HCT116 (cell line): ENCODE measurements around the gene MBD6. TPM values are rescaled to one million over a fixed set of nuclear protein-coding genes. Genes with fewer than 3 reads are reported as not detected.

Source experiments
- ATAC-seq: fragments of 200-7000 bp; cut with Tn5 transposase; 2 replicates; pipeline ENCODE4 v1.9.1; 2020; ENCODE audit warnings: mild to moderate bottlenecking, moderate library complexity
- BruUV-seq: library from RNA; stranded (reverse); fragments of 400-500 nt; replicated peaks from 2 replicates; lab custom pipeline; 2021; lab: Mats Ljungman, UMichigan
- CTCF ChIA-PET: fragments of 300-600 bp; sonication (Branson Sonifier 250); formaldehyde crosslinking; loops from one replicate; lab custom pipeline; 2021; ENCODE audit warnings: antibody characterized with exemption; lab: Charles Lee
- POLR2A ChIA-PET: fragments of 300-600, 350-600 bp; sonication (Branson Sonifier 250); formaldehyde crosslinking; loops from one replicate; lab custom pipeline; 2021; ENCODE audit warnings: antibody characterized with exemption; lab: Charles Lee
- RAD21 ChIA-PET, 2 experiments: fragments of 300-600 bp; sonication (Branson Sonifier 250); formaldehyde crosslinking; loops; one replicate each; lab custom pipeline; 2023; ENCODE audit warnings: low total read pairs in 2 of 2; ENCODE audit not compliant: uncharacterized antibody in 2 of 2, unreplicated experiment in 2 of 2, low non-redundant PET in 1 of 2; lab: Charles Lee
- DNase-seq: peaks from one replicate; pipeline ENCODE4 v3.0.0-alpha.2; 2010; ENCODE audit warnings: low read depth, low spot score
- H2AFZ ChIP-seq: fragments of 200-600 bp; shearing (Covaris generic), sonication (generic); 2 replicates; pipeline ENCODE4 v1.6.1; 2017; ENCODE audit warnings: low read depth, mixed run types, mixed read lengths, antibody characterized with exemption, low read length; ENCODE audit not compliant: poor library complexity, severe bottlenecking
- H3K27ac ChIP-seq: 2 replicates; pipeline ENCODE4 v1.5.1; 2012; ENCODE audit warnings: low read depth, low read length
- H3K27me3 ChIP-seq: fragments of 200-600 bp; sonication (generic); 2 replicates; pipeline ENCODE4 v1.6.1; 2016; ENCODE audit warnings: mixed run types, low read length, mixed read lengths; ENCODE audit not compliant: insufficient read depth
- H3K36me3 ChIP-seq, 2 experiments: fragments of 200-500 bp in 1 of 2; fragments of 200-600 bp in 1 of 2; sonication (Bioruptor generic) in 1 of 2; sonication (generic) in 1 of 2; 2 replicates each; pipeline versions ENCODE4 v1.5.1 to v1.6.1; 2014 to 2016; ENCODE audit warnings: low read length in 2 of 2, inconsistent platforms in 1 of 2, mixed read lengths in 1 of 2, mixed run types in 1 of 2; ENCODE audit not compliant: insufficient read depth in 2 of 2, control insufficient read depth in 1 of 2
- H3K4me1 ChIP-seq, 2 experiments: fragments of 200-600 bp in 1 of 2; sonication (generic) in 1 of 2; 2 replicates each; pipeline versions ENCODE4 v1.5.1 to v1.6.1; 2012 to 2017; ENCODE audit warnings: low read length in 2 of 2, inconsistent platforms in 1 of 2, mild to moderate bottlenecking in 1 of 2, mixed read lengths in 1 of 2, mixed run types in 1 of 2, moderate library complexity in 1 of 2; ENCODE audit not compliant: insufficient read depth in 2 of 2, control insufficient read depth in 1 of 2
- H3K4me2 ChIP-seq: fragments of 200-600 bp; sonication (generic); 2 replicates; pipeline ENCODE4 v1.6.1; 2017; ENCODE audit warnings: mixed run types, low read length, mixed read lengths
- H3K4me3 ChIP-seq, 2 experiments: fragments of 200-600 bp in 1 of 2; sonication (generic) in 1 of 2; replicated peaks in 1 of 2; 2 replicates each; pipeline ENCODE4 v1.5.1; 2011 to 2016; ENCODE audit warnings: low read length in 2 of 2, control low read depth in 1 of 2, low read depth in 1 of 2, mild to moderate bottlenecking in 1 of 2, mixed read lengths in 1 of 2, mixed run types in 1 of 2
- H3K79me2 ChIP-seq: fragments of 200-600 bp; sonication (generic); 2 replicates; pipeline ENCODE4 v1.6.1; 2017; ENCODE audit warnings: mild to moderate bottlenecking, mixed run types, low read length, moderate library complexity, mixed read lengths; ENCODE audit not compliant: insufficient read depth
- H3K9ac ChIP-seq: fragments of 200-600 bp; sonication (generic); 2 replicates; pipeline ENCODE4 v1.6.1; 2016; ENCODE audit warnings: low read length, mixed read lengths
- H3K9me2 ChIP-seq: fragments of 200-600 bp; sonication (generic), shearing (Covaris generic); 2 replicates; pipeline ENCODE4 v1.6.1; 2017; ENCODE audit warnings: mixed run types, mild to moderate bottlenecking, moderate library complexity; ENCODE audit not compliant: insufficient read depth
- H3K9me3 ChIP-seq, 2 experiments: fragments of 200-500 bp in 1 of 2; fragments of 200-600 bp in 1 of 2; sonication (Bioruptor generic) in 1 of 2; sonication (generic) in 1 of 2; 2 replicates each; pipeline ENCODE4 v1.6.1; 2014 to 2017; ENCODE audit warnings: low read length in 2 of 2, mixed read lengths in 2 of 2, inconsistent platforms in 1 of 2, low read depth in 1 of 2, mild to moderate bottlenecking in 1 of 2, mixed run types in 1 of 2, moderate library complexity in 1 of 2; ENCODE audit not compliant: control insufficient read depth in 1 of 2, insufficient read depth in 1 of 2
- H4K20me1 ChIP-seq: fragments of 200-600 bp; sonication (generic), shearing (Covaris generic); 2 replicates; pipeline ENCODE4 v1.6.1; 2017; ENCODE audit warnings: mixed run types, mild to moderate bottlenecking, moderate library complexity; ENCODE audit not compliant: insufficient read depth
- EGR1 ChIP-seq: IDR thresholded peaks from 2 replicates; pipeline ENCODE4 v1.6.1; 2012; ENCODE audit warnings: low read depth
- ELF1 ChIP-seq: IDR thresholded peaks from 2 replicates; pipeline ENCODE4 v1.6.1; 2012; ENCODE audit warnings: low read depth, borderline replicate concordance
- JUND ChIP-seq: IDR thresholded peaks from 2 replicates; pipeline ENCODE4 v1.6.1; 2012
- MAX ChIP-seq: IDR thresholded peaks from 2 replicates; pipeline ENCODE4 v1.6.1; 2012
- POLR2AphosphoS5 ChIP-seq: IDR thresholded peaks from 2 replicates; pipeline ENCODE4 v1.6.1; 2011; ENCODE audit warnings: mild to moderate bottlenecking, low read depth, low read length, moderate library complexity
- SP1 ChIP-seq: IDR thresholded peaks from 2 replicates; pipeline ENCODE4 v1.6.1; 2012; ENCODE audit warnings: low read depth
- YY1 ChIP-seq: IDR thresholded peaks from 2 replicates; pipeline ENCODE4 v1.6.1; 2011; ENCODE audit warnings: low read length, low read depth, moderate library complexity, mild to moderate bottlenecking; ENCODE audit not compliant: insufficient replicate concordance; ENCODE audit errors: extremely low read depth
- intact Hi-C: fragments of 100-400 bp; cut with micrococcal nuclease; formaldehyde crosslinking; loops from 2 replicates; pipeline ENCODE4 v1.10.0; 2022
- total RNA-seq: library from RNA; stranded (reverse); gene quantifications from one replicate; pipeline ENCODE4 v1.2.1, GENCODE V29; 2021; ENCODE audit not compliant: unreplicated experiment

Gene MBD6
- total RNA-seq, 1 experiment from 2014 or later, result 70.1 TPM

GRCh38 chr12:57549909-57550640, 27.5 kb downstream of the MBD6 start, which contains the start of gene KIF5A:
KIF5A (plus strand) TSS chr12:57550044; CDS start chr12:57550272, 228 bp downstream.
- Histone ChIP-seq H2AFZ (no peak within 1 kb of the TSS), H3K9ac (peak within 1 kb of the TSS; percentile 63), H3K27ac (peak within 1 kb of the TSS; percentile 49; the same call in 1 of the 2 replicates), H4K20me1 (no peaks in the 10 kb centered on the region), H3K4me2 (peak within 1 kb of the TSS; percentile 91)
- peak; percentile 73 for ATAC-seq
- POLR2A ChIA-PET, result no interaction called here
- RAD21 ChIA-PET, result no interaction called here
- TF ChIP-seq SP1 (no peak), ELF1 (no peak), MAX (no peak), JUND (no peak), POLR2AphosphoS5 (peak; percentile 77), EGR1 (peak; percentile 47; the same call in 1 of the 2 replicates), YY1 (peak; percentile 7)
- TF ChIP-seq, all 23 proteins: peak for 3
- intact Hi-C loops, result no loop called here
- Histone ChIP-seq H3K4me1 (peaks cover 9 to 37% of the 10 kb centered on the region in 2 experiments), H3K36me3 (peaks cover 0 to 3% of the 10 kb centered on the region in 2 experiments; a peak in 1 of 4 replicates), H3K27me3 (no peaks in the 10 kb centered on the region), H3K4me3 (peak within 1 kb of the TSS; percentile 57 to 78), H3K9me3 (no peaks in the 10 kb centered on the region), H3K9me2 (no peaks in the 10 kb centered on the region), H3K79me2 (peaks cover 19% of the 10 kb centered on the region)
- BruUV-seq, result no TSS peak
- DNase-seq, result no peak
- CTCF ChIA-PET, result no interaction called here
